ENCODE results near the gene GNAI1.

DNA sequence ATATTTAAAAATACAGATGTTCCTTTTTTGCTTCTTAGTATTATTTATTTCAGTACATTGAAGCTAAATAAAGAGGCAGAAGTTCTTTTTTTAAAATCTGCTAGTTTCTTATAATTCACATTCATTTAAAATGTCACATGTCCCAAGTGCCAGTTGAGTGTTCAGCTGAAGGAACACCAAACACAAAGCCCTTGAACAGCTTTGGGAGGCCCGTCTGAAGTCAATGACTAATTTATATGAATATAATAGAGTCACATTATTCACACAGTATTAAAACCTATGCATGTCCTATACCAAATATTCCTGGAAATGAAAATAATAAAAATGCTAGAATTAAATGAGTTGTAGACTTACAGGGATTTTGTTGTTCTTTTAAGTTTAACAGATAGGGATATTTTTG is 70.3 kb downstream of the GNAI1 start:
- TF ChIP-seq, protein P1, sequence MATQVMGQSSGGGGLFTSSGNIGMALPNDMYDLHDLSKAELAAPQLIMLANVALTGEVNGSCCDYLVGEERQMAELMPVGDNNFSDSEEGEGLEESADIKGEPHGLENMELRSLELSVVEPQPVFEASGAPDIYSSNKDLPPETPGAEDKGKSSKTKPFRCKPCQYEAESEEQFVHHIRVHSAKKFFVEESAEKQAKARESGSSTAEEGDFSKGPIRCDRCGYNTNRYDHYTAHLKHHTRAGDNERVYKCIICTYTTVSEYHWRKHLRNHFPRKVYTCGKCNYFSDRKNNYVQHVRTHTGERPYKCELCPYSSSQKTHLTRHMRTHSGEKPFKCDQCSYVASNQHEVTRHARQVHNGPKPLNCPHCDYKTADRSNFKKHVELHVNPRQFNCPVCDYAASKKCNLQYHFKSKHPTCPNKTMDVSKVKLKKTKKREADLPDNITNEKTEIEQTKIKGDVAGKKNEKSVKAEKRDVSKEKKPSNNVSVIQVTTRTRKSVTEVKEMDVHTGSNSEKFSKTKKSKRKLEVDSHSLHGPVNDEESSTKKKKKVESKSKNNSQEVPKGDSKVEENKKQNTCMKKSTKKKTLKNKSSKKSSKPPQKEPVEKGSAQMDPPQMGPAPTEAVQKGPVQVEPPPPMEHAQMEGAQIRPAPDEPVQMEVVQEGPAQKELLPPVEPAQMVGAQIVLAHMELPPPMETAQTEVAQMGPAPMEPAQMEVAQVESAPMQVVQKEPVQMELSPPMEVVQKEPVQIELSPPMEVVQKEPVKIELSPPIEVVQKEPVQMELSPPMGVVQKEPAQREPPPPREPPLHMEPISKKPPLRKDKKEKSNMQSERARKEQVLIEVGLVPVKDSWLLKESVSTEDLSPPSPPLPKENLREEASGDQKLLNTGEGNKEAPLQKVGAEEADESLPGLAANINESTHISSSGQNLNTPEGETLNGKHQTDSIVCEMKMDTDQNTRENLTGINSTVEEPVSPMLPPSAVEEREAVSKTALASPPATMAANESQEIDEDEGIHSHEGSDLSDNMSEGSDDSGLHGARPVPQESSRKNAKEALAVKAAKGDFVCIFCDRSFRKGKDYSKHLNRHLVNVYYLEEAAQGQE (IDR thresholded peaks at IDR 0.05): no peak
- TF ChIP-seq JUND (IDR thresholded peaks at IDR 0.05): no peak
- TF ChIP-seq, protein P2, sequence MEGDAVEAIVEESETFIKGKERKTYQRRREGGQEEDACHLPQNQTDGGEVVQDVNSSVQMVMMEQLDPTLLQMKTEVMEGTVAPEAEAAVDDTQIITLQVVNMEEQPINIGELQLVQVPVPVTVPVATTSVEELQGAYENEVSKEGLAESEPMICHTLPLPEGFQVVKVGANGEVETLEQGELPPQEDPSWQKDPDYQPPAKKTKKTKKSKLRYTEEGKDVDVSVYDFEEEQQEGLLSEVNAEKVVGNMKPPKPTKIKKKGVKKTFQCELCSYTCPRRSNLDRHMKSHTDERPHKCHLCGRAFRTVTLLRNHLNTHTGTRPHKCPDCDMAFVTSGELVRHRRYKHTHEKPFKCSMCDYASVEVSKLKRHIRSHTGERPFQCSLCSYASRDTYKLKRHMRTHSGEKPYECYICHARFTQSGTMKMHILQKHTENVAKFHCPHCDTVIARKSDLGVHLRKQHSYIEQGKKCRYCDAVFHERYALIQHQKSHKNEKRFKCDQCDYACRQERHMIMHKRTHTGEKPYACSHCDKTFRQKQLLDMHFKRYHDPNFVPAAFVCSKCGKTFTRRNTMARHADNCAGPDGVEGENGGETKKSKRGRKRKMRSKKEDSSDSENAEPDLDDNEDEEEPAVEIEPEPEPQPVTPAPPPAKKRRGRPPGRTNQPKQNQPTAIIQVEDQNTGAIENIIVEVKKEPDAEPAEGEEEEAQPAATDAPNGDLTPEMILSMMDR (IDR thresholded peaks at IDR 0.05; ENCODE audit: low read depth, low read length, missing input control): no peak
- no peak for TF ChIP-seq SP1 (IDR thresholded peaks at IDR 0.05)
- no peak for TF ChIP-seq YY1 (IDR thresholded peaks at IDR 0.05)
